Measurements from ENCODE around the gene SIGLEC11. TPM values are rescaled to one million over a fixed set of nuclear protein-coding genes. Genes with fewer than 3 reads are reported as not detected.
"Not testable (repeated sequence)": the region's sequence is repeated elsewhere in the genome, so short reads cannot be mapped to it uniquely, and the experiment has no call there.

SIGLEC11 gene
- total RNA-seq, 1 experiment from 2014 or later = not detected

- H3K27ac Mint-ChIP-seq (ENCODE audit: unreplicated experiment) = no peak overlapping the region
Measured at GRCh38 chr19:49926515-49926914, 34.5 kb downstream of the SIGLEC11 start.

GRCh38 chr19:49925486-49925885 is 35.5 kb downstream of the SIGLEC11 start:
- Mint-ChIP-seq H3K4me3 (ENCODE audit: low read depth, unreplicated experiment) (no peak overlapping the region), H3K27ac (ENCODE audit: unreplicated experiment) (no peak overlapping the region), H3K9me3 (ENCODE audit: low read depth, unreplicated experiment) (no peaks in the 10 kb centered on the region), H3K4me1 (ENCODE audit: low read depth, unreplicated experiment) (peaks cover 16% of the 10 kb centered on the region), H3K36me3 (ENCODE audit: insufficient read depth, unreplicated experiment) (peaks cover 94% of the 10 kb centered on the region), H3K27me3 (ENCODE audit: unreplicated experiment) (no peaks in the 10 kb centered on the region)
- no peak for DNase-seq
- intact Hi-C loops (cut with micrococcal nuclease; ENCODE audit: unreplicated experiment) = no loop called here
- no TSS peak for BruUV-seq (replicated peaks)
- CTCF ChIA-PET = no interaction called here
- no peak for TF ChIP-seq CTCF (IDR thresholded peaks at IDR 0.05; ENCODE audit: unreplicated experiment)

More at GRCh38 chr19:49926515-49926914, 34.5 kb downstream of the SIGLEC11 start:
- intact Hi-C loops (cut with micrococcal nuclease; ENCODE audit: unreplicated experiment) = no loop called here
- Mint-ChIP-seq H3K9me3 (ENCODE audit: low read depth, unreplicated experiment) (no peaks in the 10 kb centered on the region), H3K4me3 (ENCODE audit: low read depth, unreplicated experiment) (no peak overlapping the region), H3K36me3 (ENCODE audit: insufficient read depth, unreplicated experiment) (peaks cover 91% of the 10 kb centered on the region), H3K27me3 (ENCODE audit: unreplicated experiment) (no peaks in the 10 kb centered on the region), H3K4me1 (ENCODE audit: low read depth, unreplicated experiment) (peaks cover 22% of the 10 kb centered on the region)
- no TSS peak for BruUV-seq (replicated peaks)
- CTCF ChIA-PET = no interaction called here
- no peak for TF ChIP-seq CTCF (IDR thresholded peaks at IDR 0.05; ENCODE audit: unreplicated experiment)
- DNase-seq = no peak

- intact Hi-C loops (cut with micrococcal nuclease; ENCODE audit: unreplicated experiment); BruUV-seq (replicated peaks); H3K4me3 Mint-ChIP-seq (ENCODE audit: low read depth, unreplicated experiment); H3K9me3 Mint-ChIP-seq (ENCODE audit: low read depth, unreplicated experiment); H3K27ac Mint-ChIP-seq (ENCODE audit: unreplicated experiment); H3K4me1 Mint-ChIP-seq (ENCODE audit: low read depth, unreplicated experiment); H3K27me3 Mint-ChIP-seq (ENCODE audit: unreplicated experiment); DNase-seq: not testable (repeated sequence)
- CTCF ChIA-PET = interaction anchor here (0.8 kb wide), 1 partner anchor 25 kb away, joined by 4 read pairs; no protein-coding TSS in a partner anchor
- peaks cover 94% of the 10 kb centered on the region for H3K36me3 Mint-ChIP-seq (ENCODE audit: insufficient read depth, unreplicated experiment)
Measured at GRCh38 chr19:49924881-49925210, 36.1 kb downstream of the SIGLEC11 start.

- CTCF ChIA-PET = interaction anchor here (0.8 kb wide), 1 partner anchor 25 kb away, joined by 4 read pairs; no protein-coding TSS in a partner anchor
- BruUV-seq (replicated peaks) = no TSS peak
- Mint-ChIP-seq H3K27ac (ENCODE audit: unreplicated experiment) (no peak overlapping the region), H3K36me3 (ENCODE audit: insufficient read depth, unreplicated experiment) (peaks cover 90% of the 10 kb centered on the region), H3K4me3 (ENCODE audit: low read depth, unreplicated experiment) (no peak overlapping the region), H3K4me1 (ENCODE audit: low read depth, unreplicated experiment) (peaks cover 8% of the 10 kb centered on the region), H3K27me3 (ENCODE audit: unreplicated experiment) (no peaks in the 10 kb centered on the region), H3K9me3 (ENCODE audit: low read depth, unreplicated experiment) (no peaks in the 10 kb centered on the region)
- no peak for TF ChIP-seq CTCF (IDR thresholded peaks at IDR 0.05; ENCODE audit: unreplicated experiment)
- intact Hi-C loops (cut with micrococcal nuclease; ENCODE audit: unreplicated experiment) = no loop called here
- DNase-seq = no peak
Measured at GRCh38 chr19:49924004-49924880, 36.7 kb downstream of the SIGLEC11 start.
